AG09319 (cell line): ENCODE data around the gene KLRC1.
"Not testable (repeated sequence)": the region's sequence is repeated elsewhere in the genome, so short reads cannot be mapped to it uniquely, and the experiment has no call there.

Experiments
- DNase-seq: peaks from one replicate; pipeline ENCODE4 v3.0.0-alpha.2; 2010; ENCODE audit warnings: low read depth; ENCODE audit errors: extremely low read depth
- CTCF ChIP-seq: IDR thresholded peaks from 2 replicates; pipeline ENCODE4 v1.5.1; 2011; ENCODE audit warnings: low read depth, mild to moderate bottlenecking, inconsistent platforms, low read length, moderate library complexity

Gene KLRC1

GRCh38 chr12:10453156-10453555, at the start of gene KLRC1:
Gene KLRC1 (minus strand): TSS chr12:10453377. CDS start chr12:10451156, 2,221 bp downstream.
- no peak for DNase-seq
- TF ChIP-seq CTCF: no peak

- no peak for DNase-seq
- TF ChIP-seq CTCF: peak; percentile 36
These were observed 47.9 kb upstream of the KLRC1 start for GRCh38 chr12:10501030-10501429.

- DNase-seq: no peak
These were observed 44.9 kb upstream of the KLRC1 start for GRCh38 chr12:10498042-10498441.

GRCh38 chr12:10497602-10498001, 44.4 kb upstream of the KLRC1 start:
- TF ChIP-seq CTCF: no peak
- DNase-seq: no peak

More at GRCh38 chr12:10498042-10498441, 44.9 kb upstream of the KLRC1 start:
- no peak for TF ChIP-seq CTCF

GRCh38 chr12:10491766-10492165, 38.6 kb upstream of the KLRC1 start:
- no peak for TF ChIP-seq CTCF
- DNase-seq: no peak

GRCh38 chr12:10487328-10487727, 34.2 kb upstream of the KLRC1 start:
- not testable (repeated sequence) for DNase-seq

- DNase-seq: not testable (repeated sequence)
These were observed 28.7 kb upstream of the KLRC1 start for GRCh38 chr12:10481901-10482300.

- not testable (repeated sequence) for DNase-seq
These were observed 19.6 kb upstream of the KLRC1 start for GRCh38 chr12:10472808-10473207.

- TF ChIP-seq CTCF: no peak
- no peak for DNase-seq
These were observed 16.5 kb upstream of the KLRC1 start for GRCh38 chr12:10469701-10470100.
